22Rv1 (cell line): ENCODE data around the gene TRIOBP.

Experiments used
- ZFX ChIP-seq: fragments of 450-650 bp; IDR thresholded peaks from 2 replicates; pipeline ENCODE4 v1.6.1; 2017; ENCODE audit warnings: antibody characterized with exemption, borderline replicate concordance
- TF ChIP-seq, protein P1 (sequence below): fragments of 450-650 bp; IDR thresholded peaks from 2 replicates; pipeline ENCODE4 v1.5.1; 2017; ENCODE audit warnings: mild to moderate bottlenecking

GRCh38 chr22:37709445-37709765 is 12.6 kb downstream of the TRIOBP start:
- TF ChIP-seq, protein P1, sequence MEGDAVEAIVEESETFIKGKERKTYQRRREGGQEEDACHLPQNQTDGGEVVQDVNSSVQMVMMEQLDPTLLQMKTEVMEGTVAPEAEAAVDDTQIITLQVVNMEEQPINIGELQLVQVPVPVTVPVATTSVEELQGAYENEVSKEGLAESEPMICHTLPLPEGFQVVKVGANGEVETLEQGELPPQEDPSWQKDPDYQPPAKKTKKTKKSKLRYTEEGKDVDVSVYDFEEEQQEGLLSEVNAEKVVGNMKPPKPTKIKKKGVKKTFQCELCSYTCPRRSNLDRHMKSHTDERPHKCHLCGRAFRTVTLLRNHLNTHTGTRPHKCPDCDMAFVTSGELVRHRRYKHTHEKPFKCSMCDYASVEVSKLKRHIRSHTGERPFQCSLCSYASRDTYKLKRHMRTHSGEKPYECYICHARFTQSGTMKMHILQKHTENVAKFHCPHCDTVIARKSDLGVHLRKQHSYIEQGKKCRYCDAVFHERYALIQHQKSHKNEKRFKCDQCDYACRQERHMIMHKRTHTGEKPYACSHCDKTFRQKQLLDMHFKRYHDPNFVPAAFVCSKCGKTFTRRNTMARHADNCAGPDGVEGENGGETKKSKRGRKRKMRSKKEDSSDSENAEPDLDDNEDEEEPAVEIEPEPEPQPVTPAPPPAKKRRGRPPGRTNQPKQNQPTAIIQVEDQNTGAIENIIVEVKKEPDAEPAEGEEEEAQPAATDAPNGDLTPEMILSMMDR: no peak
- TF ChIP-seq ZFX: no peak
